OCI-LY3 (cell line): Measurements from ENCODE around the gene MMP23B.

ENCODE experiments used
- H2AFZ ChIP-seq: fragments of 200-600, 300-600 bp; shearing (Covaris generic); 2 replicates; pipeline ENCODE4 v1.6.0; 2014; ENCODE audit warnings: antibody characterized with exemption, low read depth, low read length
- H3K27ac ChIP-seq: fragments of 200-600, 300-600 bp; sonication (generic); 2 replicates; pipeline ENCODE4 v1.5.1; 2014; ENCODE audit warnings: mild to moderate bottlenecking, low read length, moderate library complexity, mixed read lengths
- H3K27me3 ChIP-seq: fragments of 200-600, 300-600 bp; sonication (generic); 2 replicates; pipeline ENCODE4 v1.6.1; 2014; ENCODE audit warnings: low read depth, low read length, mixed read lengths
- H3K36me3 ChIP-seq: fragments of 200-600, 300-600 bp; sonication (generic); replicated peaks from 2 replicates; pipeline ENCODE3; 2014; ENCODE audit warnings: low read depth, low read length, mixed read lengths
- H3K4me1 ChIP-seq: fragments of 300-600, 200-600 bp; sonication (generic); 2 replicates; pipeline ENCODE4 v1.6.1; 2014; ENCODE audit warnings: low read length, mixed read lengths
- H3K4me2 ChIP-seq: fragments of 200-600, 300-600 bp; sonication (generic); 2 replicates; pipeline ENCODE4 v1.6.1; 2014; ENCODE audit warnings: low read length, mixed read lengths
- H3K4me3 ChIP-seq: fragments of 300-600, 200-600 bp; sonication (generic); 2 replicates; pipeline ENCODE4 v1.5.1; 2014; ENCODE audit warnings: antibody characterized with exemption, mild to moderate bottlenecking, low read length, moderate library complexity
- H3K79me2 ChIP-seq: fragments of 300-600, 200-600 bp; shearing (Covaris generic); 2 replicates; pipeline ENCODE4 v1.6.1; 2014; ENCODE audit warnings: mild to moderate bottlenecking, low read length, mixed read lengths
- H3K9ac ChIP-seq: fragments of 300-600, 200-600 bp; shearing (Covaris generic); 2 replicates; pipeline ENCODE4 v1.6.0; 2014; ENCODE audit warnings: mild to moderate bottlenecking, low read length, moderate library complexity
- H3K9me3 ChIP-seq: fragments of 200-600, 300-600 bp; shearing (Covaris generic); 2 replicates; pipeline ENCODE4 v1.6.1; 2014; ENCODE audit warnings: low read length, mixed read lengths; ENCODE audit not compliant: insufficient read depth
- H4K20me1 ChIP-seq: fragments of 200-600, 300-600 bp; sonication (generic); 2 replicates; pipeline ENCODE4 v1.6.1; 2016; ENCODE audit warnings: low read length, mixed read lengths; ENCODE audit not compliant: insufficient read depth
- CTCF ChIP-seq: fragments of 200-600, 300-600 bp; sonication (generic); IDR thresholded peaks from 2 replicates; pipeline ENCODE4 v1.5.1; 2014; ENCODE audit warnings: antibody characterized with exemption, low read length, low read depth
- EZH2phosphoT487 ChIP-seq: fragments of 200-600 bp; shearing (Covaris generic); IDR thresholded peaks from 2 replicates; pipeline ENCODE4 v1.6.1; 2018; ENCODE audit warnings: antibody characterized with exemption, mixed run types, low read depth

The MMP23B gene

GRCh38 chr1:1622010-1622787 lies 9.8 kb upstream of the MMP23B start:
- H3K27me3 ChIP-seq = no peaks in the 10 kb centered on the region
- no peaks in the 10 kb centered on the region for H3K79me2 ChIP-seq
- no peak overlapping the region for H3K4me3 ChIP-seq
- no peaks in the 10 kb centered on the region for H3K9me3 ChIP-seq
- no peak overlapping the region for H3K9ac ChIP-seq
- H3K4me1 ChIP-seq = no peaks in the 10 kb centered on the region
- TF ChIP-seq EZH2phosphoT487 (no peak), CTCF (no peak)
- no peak overlapping the region for H3K4me2 ChIP-seq
- no peaks in the 10 kb centered on the region for H4K20me1 ChIP-seq
- H3K27ac ChIP-seq = no peak overlapping the region
- no peak overlapping the region for H2AFZ ChIP-seq
- no peaks in the 10 kb centered on the region for H3K36me3 ChIP-seq

- TF ChIP-seq CTCF (no peak), EZH2phosphoT487 (no peak)
- Histone ChIP-seq H3K9ac (no peak overlapping the region), H3K4me3 (no peak overlapping the region), H3K4me2 (no peak overlapping the region), H4K20me1 (no peaks in the 10 kb centered on the region), H3K79me2 (no peaks in the 10 kb centered on the region), H3K36me3 (no peaks in the 10 kb centered on the region), H3K4me1 (no peaks in the 10 kb centered on the region), H2AFZ (no peak overlapping the region), H3K9me3 (no peaks in the 10 kb centered on the region), H3K27ac (no peak overlapping the region), H3K27me3 (no peaks in the 10 kb centered on the region)
Measured at GRCh38 chr1:1622788-1623094, 9.2 kb upstream of the MMP23B start.

GRCh38 chr1:1623181-1623630 lies 8.8 kb upstream of the MMP23B start:
- no peak overlapping the region for H2AFZ ChIP-seq
- H3K4me3 ChIP-seq = no peak overlapping the region
- no peaks in the 10 kb centered on the region for H3K4me1 ChIP-seq
- H3K27ac ChIP-seq = no peak overlapping the region
- H3K79me2 ChIP-seq = no peaks in the 10 kb centered on the region
- no peaks in the 10 kb centered on the region for H4K20me1 ChIP-seq
- H3K4me2 ChIP-seq = no peak overlapping the region
- H3K9me3 ChIP-seq = no peaks in the 10 kb centered on the region
- H3K9ac ChIP-seq = no peak overlapping the region
- H3K36me3 ChIP-seq = no peaks in the 10 kb centered on the region
- no peak for TF ChIP-seq CTCF
- TF ChIP-seq EZH2phosphoT487 = no peak
- no peaks in the 10 kb centered on the region for H3K27me3 ChIP-seq

- no peaks in the 10 kb centered on the region for H3K4me1 ChIP-seq
- TF ChIP-seq EZH2phosphoT487 = no peak
- no peak for TF ChIP-seq CTCF
- H3K27ac ChIP-seq = no peak overlapping the region
- H3K4me3 ChIP-seq = no peak overlapping the region
- no peaks in the 10 kb centered on the region for H3K79me2 ChIP-seq
- no peak overlapping the region for H3K4me2 ChIP-seq
- H3K27me3 ChIP-seq = no peaks in the 10 kb centered on the region
- no peaks in the 10 kb centered on the region for H3K36me3 ChIP-seq
- no peaks in the 10 kb centered on the region for H4K20me1 ChIP-seq
- H3K9me3 ChIP-seq = no peaks in the 10 kb centered on the region
- no peak overlapping the region for H3K9ac ChIP-seq
- H2AFZ ChIP-seq = no peak overlapping the region
Measured at GRCh38 chr1:1623631-1624442, 8.1 kb upstream of the MMP23B start.
